Neural progenitor cell (in vitro differentiated cells): ENCODE results near the gene CNNM3.
"Not testable (repeated sequence)": the region's sequence is repeated elsewhere in the genome, so short reads cannot be mapped to it uniquely, and the experiment has no call there.

Experiments
- CTCF ChIP-seq: fragments of 200-600 bp; sonication (generic); IDR thresholded peaks from 2 replicates; pipeline ENCODE4 v1.5.1; 2017; ENCODE audit warnings: antibody characterized with exemption, mild to moderate bottlenecking
- EZH2 ChIP-seq: fragments of 200-600 bp; sonication (generic); IDR thresholded peaks from 2 replicates; pipeline ENCODE4 v1.6.1; 2017; ENCODE audit warnings: antibody characterized with exemption, mild to moderate bottlenecking, moderate library complexity
- EZH2phosphoT487 ChIP-seq: fragments of 200-600 bp; sonication (generic); IDR thresholded peaks from 2 replicates; pipeline ENCODE4 v1.6.1; 2017; ENCODE audit warnings: antibody characterized with exemption

- TF ChIP-seq CTCF, EZH2, EZH2phosphoT487: not testable (repeated sequence)
These were observed 19.6 kb upstream of the CNNM3 start for GRCh38 chr2:96796497-96796896.
